ENCODE measurements around the gene ICAM5.
"Not testable (repeated sequence)": the region's sequence is repeated elsewhere in the genome, so short reads cannot be mapped to it uniquely, and the experiment has no call there.

ICAM5 gene

DNA sequence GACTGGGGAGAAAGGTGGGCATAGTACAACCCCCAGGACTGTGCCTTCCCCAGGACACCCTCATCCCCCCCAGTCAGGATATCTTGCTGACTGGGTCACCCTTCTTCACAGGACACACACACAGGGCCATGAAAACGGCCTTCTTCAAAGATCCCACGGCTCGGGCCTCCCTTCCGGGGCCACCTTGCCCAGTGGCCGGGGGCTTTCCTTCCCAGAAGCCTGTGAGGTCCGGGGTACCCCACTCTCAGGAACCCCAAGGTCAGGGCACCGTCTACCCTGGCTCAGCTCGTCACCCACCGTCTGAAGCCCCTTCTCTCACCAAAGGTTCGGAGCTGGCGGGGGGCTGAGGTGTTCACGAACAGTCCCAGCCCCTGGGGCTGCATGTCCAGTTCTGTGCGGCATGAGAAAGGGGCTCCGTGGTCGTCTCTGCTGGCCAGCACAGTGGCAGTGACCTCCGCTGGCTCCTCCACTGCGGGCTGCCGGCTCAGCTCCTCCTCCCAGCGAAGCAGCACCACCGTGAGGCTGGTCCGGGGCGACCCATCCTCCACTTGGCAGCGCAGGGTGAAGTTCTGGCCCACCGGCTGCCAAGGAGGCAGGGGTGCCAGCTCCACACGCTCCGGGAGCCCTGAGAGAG, 45.7 kb downstream of the ICAM5 start:
- H3K4me3 ChIP-seq (ENCODE audit: control insufficient read depth, low read depth, low read length), result peak overlapping the region; percentile 86; the same call in 1 of the 2 replicates
- TF ChIP-seq, protein P1, sequence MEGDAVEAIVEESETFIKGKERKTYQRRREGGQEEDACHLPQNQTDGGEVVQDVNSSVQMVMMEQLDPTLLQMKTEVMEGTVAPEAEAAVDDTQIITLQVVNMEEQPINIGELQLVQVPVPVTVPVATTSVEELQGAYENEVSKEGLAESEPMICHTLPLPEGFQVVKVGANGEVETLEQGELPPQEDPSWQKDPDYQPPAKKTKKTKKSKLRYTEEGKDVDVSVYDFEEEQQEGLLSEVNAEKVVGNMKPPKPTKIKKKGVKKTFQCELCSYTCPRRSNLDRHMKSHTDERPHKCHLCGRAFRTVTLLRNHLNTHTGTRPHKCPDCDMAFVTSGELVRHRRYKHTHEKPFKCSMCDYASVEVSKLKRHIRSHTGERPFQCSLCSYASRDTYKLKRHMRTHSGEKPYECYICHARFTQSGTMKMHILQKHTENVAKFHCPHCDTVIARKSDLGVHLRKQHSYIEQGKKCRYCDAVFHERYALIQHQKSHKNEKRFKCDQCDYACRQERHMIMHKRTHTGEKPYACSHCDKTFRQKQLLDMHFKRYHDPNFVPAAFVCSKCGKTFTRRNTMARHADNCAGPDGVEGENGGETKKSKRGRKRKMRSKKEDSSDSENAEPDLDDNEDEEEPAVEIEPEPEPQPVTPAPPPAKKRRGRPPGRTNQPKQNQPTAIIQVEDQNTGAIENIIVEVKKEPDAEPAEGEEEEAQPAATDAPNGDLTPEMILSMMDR (IDR thresholded peaks at IDR 0.05; ENCODE audit: control insufficient read depth, insufficient read depth, low read depth, low read length, missing control alignments), result no peak
- no peak for DNase-seq (ENCODE audit: low read depth)

DNA sequence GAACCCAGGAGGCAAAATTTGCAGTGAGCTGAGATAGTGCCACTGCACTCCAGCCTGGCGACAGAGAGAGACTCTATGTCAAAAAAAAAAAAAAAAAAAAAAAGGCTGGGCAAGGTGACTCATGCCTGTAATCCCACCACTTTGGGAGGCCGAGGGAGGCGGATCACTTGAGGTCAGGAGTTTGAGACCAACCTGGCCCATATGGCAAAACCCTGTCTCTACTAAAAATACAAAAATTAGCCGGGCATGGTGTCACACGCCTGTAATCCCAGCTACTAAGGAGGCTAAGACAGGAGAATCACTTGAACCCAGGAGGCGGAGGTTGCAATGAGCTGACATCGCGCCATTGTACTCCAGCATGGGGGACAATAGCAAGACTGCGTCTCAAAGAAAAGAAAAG, 47.0 kb downstream of the ICAM5 start:
- H3K4me3 ChIP-seq (ENCODE audit: control insufficient read depth, low read depth, low read length); DNase-seq (ENCODE audit: low read depth): not testable (repeated sequence)

DNA sequence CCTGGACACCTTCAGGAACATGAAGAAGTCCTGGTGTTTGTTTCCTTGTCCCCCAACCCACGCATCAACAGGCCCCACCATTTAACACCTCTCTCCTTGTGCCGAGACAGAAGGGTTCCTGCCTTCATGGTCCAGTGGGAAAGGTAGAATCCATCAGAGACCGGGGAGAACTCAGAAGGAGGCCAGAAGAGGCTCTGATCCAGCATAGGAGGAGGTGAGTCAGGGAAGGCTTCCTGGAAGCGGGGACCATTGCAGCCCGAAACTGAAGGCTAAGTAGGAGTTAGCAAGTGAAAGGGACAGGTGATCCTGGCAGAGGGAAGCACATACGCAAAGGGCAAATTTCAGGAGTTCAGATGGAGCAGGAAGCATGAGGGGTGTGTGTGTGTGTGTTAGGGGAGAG, 49.2 kb downstream of the ICAM5 start:
- H3K4me3 ChIP-seq (ENCODE audit: control insufficient read depth, low read depth, low read length), result no peak overlapping the region
- no peak for DNase-seq (ENCODE audit: low read depth)
- TF ChIP-seq, protein P1 (IDR thresholded peaks at IDR 0.05; ENCODE audit: control insufficient read depth, insufficient read depth, low read depth, low read length, missing control alignments), result no peak

DNA sequence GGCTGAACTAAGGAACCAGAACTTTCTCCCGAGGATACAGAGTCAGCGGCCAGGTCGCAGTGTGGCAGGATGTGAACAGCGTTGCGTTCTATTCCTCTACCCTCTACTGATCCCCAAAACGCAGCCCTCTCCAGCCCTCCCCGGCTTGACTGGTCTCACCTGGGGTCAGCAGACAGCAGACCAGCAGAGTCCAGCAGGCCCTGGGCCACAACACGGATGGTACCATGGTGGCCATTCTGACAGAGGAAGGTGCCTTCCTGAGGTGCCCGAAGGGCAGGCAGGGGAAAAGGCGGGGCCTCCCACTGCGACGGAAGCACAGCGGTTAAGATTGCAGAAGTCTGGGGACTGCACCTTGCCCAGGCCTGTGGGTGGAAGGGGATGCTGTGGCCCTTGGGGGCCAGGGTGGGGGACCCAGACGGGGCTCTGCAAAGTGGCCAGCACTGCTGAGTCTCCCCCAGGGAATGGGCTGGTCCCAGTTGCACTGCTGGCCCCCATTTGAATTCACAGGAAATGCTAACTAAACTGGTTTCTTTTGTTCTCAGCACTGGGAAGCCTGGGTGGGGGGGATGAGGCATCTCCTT, 49.7 kb downstream of the ICAM5 start, which contains the start of gene ICAM3:
Gene ICAM3, minus strand, starts transcription at position 245 of the 581 bp plus-strand sequence. Its CDS starts 10 bp downstream, at position 235.
- DNase-seq (ENCODE audit: low read depth), result no peak
- H3K4me3 ChIP-seq (ENCODE audit: control insufficient read depth, low read depth, low read length), result no peak within 1 kb of the TSS

DNA sequence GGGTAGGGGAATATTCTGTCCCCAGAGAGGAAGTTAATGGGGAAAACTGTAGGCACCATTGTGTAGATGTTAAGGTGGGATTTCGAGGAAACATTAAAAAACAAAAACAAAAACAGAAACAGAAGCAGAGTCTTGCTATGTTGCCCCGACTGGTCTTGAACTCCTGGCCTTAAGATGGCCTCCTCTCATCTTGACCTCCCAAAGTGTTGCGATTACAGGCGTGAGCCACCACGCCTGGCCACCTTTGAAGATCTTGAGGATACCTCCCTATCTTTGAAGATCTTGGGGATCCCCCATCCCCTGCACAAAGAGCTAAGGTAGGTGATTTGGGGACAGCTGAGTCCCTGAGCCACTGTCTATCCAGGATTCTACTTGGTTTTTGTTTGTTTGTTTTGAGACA, 50.2 kb downstream of the ICAM5 start:
- TF ChIP-seq, protein P1 (IDR thresholded peaks at IDR 0.05; ENCODE audit: control insufficient read depth, insufficient read depth, low read depth, low read length, missing control alignments), result no peak
- no peak for DNase-seq (ENCODE audit: low read depth)
- H3K4me3 ChIP-seq (ENCODE audit: control insufficient read depth, low read depth, low read length), result no peak overlapping the region

More for the DNA sequence above, 49.7 kb downstream of the ICAM5 start, which contains the start of gene ICAM3:
- TF ChIP-seq, protein P1 (IDR thresholded peaks at IDR 0.05; ENCODE audit: control insufficient read depth, insufficient read depth, low read depth, low read length, missing control alignments), result no peak

DNA sequence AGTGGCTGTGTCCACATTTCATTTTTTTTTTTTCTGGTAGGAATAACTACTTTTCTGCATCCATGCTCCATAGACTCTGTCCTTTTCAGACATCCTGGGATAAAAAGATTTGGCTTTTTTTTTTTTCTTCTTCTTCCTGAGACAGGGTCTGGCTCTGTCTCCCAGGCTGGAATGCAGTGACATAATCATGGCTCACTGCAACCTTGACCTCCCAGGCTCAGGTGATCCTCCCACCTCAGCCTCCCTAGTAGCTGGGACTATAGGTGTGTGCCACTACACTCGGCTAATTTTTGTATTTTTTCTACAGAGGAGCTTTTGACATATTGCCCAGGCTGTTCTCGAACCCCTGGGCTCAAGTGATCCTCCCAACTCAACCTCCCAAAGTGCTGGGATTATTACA, 53.7 kb downstream of the ICAM5 start:
- DNase-seq (ENCODE audit: low read depth), result no peak
- TF ChIP-seq, protein P1 (IDR thresholded peaks at IDR 0.05; ENCODE audit: control insufficient read depth, insufficient read depth, low read depth, low read length, missing control alignments), result no peak
- no peak overlapping the region for H3K4me3 ChIP-seq (ENCODE audit: control insufficient read depth, low read depth, low read length)

DNA sequence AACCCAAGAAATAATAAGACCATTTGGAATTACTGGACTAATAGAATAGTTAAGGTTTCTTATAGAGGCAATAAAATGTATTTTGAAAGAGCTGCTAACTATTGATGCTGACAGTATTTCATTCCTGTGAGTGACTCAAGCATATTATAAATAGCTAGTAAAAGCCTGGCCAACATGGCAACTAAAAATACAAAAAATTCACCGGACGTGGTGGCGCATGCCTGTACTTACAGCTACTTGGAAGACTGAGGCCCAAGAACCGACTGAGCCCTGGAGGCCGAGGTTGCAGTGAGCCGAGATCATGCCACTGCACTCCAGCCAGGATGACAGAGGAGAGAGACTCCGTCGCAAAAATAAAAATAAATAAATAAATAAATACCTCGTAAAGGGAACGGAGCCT, 55.0 kb downstream of the ICAM5 start:
- peak; percentile 44 for DNase-seq (ENCODE audit: low read depth)
- TF ChIP-seq, protein P1 (IDR thresholded peaks at IDR 0.05; ENCODE audit: control insufficient read depth, insufficient read depth, low read depth, low read length, missing control alignments), result no peak
- no peak overlapping the region for H3K4me3 ChIP-seq (ENCODE audit: control insufficient read depth, low read depth, low read length)
